ENCODE measurements around the gene CACNA1E.

CACNA1E gene

DNA sequence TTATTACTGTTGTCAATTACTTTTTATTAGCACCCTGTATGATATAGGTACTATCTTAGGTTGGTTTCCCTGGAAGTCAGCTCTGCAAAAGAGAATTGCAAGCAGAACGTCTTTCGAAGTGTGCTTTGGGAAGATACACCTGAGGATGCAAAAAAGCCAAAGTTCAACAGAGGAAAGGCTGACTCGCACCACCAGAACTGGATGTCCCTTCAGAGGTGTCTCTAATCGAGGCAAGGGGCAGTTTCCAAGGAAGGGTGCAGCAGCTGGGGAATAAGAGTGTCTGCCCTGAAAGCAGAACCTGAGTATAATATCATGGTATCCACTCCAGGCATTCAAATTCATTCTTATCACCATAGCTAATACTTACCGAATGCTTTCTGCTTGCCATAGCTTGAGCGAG is 149.6 kb downstream of the CACNA1E start:
- no peak for DNase-seq (ENCODE audit: low read depth in 2 of 2)

DNA sequence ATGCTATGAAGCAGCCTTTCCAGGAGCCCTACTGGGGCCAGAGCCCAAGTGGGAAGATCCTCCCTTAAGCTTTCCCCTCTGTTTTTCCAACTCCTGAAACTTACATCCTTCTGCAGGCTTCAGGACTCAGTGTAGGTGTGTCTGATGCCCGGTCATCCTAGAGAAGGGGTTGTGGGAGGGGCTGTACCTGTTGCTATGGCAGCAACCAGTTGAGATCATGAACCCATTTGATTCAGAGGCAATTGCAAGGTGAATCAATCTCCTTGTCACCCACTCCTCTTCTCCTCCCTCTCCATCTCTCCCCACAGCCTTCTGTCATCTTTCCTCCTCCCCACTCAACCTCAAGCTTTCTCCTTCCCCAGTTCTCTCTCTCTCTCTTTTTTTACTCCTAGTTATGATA is 151.8 kb downstream of the CACNA1E start:
- no peak for DNase-seq (ENCODE audit: low read depth in 2 of 2)

DNA sequence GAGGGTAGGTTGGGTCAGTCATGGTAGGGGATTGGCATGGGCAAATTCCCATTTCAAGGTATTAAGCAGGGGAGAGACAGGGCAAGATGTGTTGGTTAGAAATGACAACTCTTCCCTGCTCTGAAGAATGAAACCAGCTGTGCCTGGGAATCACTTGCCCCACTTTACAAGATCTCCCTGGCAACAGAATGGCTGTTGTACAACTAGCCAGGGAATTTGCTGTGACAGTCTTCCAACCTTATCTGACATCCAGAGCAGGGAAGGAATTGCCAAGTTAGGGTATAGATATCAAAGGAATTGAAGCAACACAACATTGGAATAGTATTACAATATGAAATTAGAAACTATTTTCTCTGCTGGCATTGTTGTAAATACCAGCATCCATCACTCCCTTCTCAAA is 154.7 kb downstream of the CACNA1E start:
- DNase-seq (ENCODE audit: low read depth in 2 of 2) = no peak

DNA sequence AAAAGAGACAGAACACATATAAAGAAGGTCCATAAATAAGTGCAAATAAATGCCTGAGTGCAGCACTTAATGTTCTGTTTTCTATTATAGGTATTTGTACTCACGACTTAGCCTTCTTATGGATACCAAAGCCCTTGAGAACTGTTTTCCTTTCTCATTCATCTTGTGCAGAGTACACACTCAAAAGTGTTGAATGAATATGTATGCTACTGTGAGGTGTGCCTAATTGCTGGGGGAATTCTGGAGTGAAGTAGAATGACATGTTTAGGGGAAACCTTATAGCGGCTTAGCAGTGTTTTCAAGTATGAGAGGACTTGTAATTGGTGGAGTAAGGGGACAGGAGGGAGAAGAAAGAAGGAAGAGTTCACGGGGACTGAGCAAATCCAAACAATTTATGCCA is 157.6 kb downstream of the CACNA1E start:
- DNase-seq (ENCODE audit: low read depth in 2 of 2) = no peak

DNA sequence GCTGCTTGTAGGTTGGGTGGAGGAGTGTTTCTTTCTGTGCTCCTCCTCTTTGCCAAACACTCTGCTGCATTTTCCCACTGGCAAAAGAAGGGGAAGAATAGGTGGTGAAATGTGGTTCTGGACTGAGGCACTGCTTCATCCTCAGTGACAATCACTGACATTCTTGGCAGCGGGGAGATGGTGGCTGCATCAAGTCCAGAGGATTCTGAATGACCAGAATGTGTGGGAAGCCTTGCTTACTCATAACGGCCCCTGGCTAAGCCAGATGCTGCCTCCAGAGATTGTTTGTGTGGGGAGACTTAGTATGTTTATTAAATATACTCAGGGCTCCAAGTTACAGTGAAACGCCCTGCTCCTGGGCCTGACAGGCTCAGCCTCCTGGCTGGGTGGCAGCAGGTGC is 160.3 kb downstream of the CACNA1E start:
- DNase-seq (ENCODE audit: low read depth in 2 of 2) = no peak

DNA sequence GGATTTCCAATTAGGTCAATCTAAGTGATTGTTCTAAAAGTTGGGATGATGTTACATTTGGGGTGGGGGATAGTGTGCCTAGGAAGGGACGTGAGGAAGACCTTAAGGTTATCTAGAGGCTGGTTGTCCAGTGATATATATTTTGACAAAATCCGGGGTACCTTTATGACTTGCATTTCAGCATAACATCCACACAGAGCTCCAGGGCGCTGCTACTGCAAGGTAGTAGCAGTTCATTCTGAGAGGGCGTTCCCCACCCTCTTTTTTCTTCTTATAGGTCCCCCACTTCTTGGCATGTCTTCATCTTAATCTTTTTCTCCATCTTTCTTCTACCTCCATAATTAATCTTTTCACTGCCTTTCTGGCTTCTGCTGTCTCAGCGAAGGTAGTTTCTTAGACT is 161.9 kb downstream of the CACNA1E start:
- no peak for DNase-seq (ENCODE audit: low read depth in 2 of 2)

DNA sequence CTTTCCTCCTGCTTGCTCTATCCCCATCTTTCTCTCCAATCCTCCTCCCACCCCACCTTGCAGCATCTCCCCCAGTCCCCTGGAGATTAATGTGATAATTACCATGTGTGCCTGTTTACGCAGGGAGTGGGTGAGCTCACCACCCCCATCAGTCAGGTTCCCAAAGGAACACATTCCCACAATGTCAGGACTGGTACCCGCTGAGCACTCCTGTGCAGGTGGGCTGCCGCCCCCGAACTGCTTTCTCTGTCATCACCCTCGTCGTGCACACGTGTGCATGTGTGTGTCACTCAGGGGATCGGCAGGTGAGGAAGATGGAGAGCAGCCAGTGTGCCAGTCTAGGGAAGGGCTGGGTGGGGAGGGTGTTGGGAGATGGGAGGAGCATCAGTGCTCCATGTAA is 163.4 kb downstream of the CACNA1E start:
- no peak for DNase-seq (ENCODE audit: low read depth in 2 of 2)

DNA sequence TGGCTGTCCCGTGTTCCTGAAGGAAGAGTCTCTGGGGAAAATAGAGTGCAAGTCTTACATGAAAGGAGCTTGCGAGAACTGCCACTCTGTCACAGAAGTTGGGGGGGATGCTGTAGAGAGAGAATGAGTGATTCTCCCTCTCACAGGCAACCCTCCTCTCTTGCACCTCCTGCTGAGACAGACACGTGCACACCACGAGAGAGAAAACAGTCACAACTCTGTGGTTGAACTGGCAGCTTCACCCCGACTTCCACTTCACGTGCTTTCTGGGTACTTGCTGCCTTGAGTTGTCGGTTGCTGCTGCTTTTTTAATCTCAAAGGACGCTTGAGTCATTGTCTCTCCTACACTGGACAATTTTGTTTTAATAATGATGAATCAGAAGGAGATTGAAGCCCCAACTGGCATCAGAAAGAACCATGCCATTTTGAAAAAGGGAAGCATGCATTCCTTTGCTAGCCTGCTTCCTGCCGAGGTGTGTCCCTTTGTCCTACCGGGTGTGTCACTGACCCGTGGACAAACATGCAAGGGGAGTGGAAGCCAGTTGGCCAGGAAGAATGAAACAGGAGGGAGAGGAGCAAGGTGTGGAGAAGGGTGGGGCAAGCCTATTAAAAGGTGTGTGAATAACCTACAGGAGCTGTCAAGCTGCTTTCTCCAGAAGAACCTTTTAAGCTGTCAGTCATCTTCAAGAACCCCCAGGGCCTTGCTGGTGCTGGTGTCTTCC is 164.2 kb downstream of the CACNA1E start:
- no peak for DNase-seq (ENCODE audit: low read depth in 2 of 2)

DNA sequence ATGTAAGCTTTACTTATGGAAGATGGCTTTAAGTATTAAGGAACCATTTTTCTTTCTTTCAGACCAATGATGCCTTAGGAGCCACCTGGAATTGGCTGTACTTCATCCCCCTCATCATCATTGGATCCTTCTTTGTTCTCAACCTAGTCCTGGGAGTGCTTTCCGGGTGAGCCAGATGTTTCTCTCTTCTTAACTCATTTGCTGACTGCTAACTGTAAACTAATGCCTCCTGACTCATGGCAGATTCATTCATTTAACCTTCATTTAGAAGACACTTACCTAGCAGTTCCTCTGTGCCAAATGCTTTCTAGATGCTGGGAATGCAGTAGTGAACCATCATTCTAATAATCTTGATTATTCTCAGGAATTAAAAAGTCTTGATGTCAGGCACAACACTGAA is 168.0 kb downstream of the CACNA1E start:
- DNase-seq (ENCODE audit: low read depth in 2 of 2) = no peak

DNA sequence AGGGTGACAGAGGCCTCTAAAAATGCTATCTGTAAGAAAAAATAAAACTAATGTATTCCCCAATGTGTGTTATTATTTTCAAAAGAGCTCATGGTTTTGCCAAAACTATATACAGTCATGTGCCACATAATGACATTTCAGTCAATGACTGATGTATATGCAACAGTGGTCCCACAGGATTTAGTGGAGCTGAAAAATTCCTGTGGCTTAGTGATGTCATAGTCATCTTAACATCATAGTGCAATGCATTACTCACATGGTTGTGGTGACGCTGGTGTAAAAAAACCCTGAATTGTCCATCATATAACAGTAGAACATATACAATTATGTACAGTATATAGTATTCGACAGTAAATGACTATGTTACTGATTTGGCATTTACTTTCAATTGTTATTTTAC is 172.4 kb downstream of the CACNA1E start:
- no peak for DNase-seq (ENCODE audit: low read depth in 2 of 2)

DNA sequence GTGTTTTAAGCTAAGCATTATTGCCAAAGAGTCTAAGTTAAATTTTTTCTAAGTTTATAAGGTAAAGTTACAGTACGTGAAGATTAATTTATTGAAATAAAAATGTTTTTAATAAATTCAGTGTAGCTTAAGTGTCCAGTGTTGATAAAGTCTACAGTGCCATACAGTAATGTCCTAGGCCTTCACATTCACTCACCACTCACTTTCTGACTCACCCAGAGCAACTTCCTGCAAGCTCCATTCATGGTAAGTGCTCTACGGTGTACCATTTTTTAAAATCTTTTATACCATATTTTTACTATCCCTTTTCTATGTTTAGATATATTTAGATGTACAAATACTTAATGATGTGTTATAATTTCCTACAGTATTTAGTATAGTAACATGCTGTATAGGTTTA is 173.2 kb downstream of the CACNA1E start:
- no peak for DNase-seq (ENCODE audit: low read depth in 2 of 2)

DNA sequence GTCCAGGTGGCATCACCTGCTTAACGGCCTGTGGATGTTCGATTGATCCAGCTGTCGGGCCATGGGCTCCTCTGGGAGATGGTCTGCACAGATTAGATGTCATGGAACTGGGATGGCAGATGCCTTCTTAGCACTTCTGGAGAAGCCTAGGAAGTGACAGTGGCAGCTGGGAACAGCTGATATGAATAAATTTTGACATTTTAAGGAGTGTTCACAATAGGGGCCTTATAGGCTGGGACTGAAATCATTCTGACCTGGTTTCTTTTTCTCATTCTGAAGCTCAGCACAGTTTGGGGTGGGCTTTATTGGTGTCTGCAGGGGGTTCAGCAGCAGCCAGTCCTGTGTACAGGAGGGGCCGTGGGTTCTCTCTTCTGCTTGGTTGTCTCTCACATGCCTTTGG is 175.3 kb downstream of the CACNA1E start:
- no peak for DNase-seq (ENCODE audit: low read depth in 2 of 2)

DNA sequence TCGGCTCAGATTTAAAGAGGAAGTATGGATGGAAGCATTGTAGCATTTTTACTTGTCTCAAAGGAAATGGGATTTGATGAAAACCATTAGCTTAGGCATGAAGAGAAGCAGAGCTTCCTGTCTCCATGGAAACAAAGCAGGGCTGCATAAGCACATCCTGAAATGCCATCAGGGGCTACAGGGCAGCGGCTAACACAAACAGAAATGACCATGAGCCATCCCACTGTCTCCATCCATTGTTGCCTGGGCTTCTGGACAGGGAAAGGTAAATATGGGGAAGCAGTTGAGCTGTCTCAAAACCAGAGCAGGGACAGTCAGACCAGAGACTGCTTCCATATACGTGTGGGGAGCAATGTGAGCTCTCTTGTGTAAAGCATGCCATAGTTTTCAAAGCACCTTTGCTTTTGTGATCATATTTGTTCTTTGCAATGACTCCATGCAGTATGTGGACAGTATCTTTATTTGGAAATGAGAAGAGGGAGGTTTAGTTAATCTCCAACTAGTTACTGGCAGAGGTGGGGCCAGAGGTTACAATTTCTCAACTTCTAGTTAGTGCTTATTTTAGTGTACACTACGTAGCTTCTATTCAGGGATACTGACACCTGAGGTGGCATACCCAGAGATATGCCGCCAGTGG is 176.1 kb downstream of the CACNA1E start:
- DNase-seq (ENCODE audit: low read depth in 2 of 2) = no peak

DNA sequence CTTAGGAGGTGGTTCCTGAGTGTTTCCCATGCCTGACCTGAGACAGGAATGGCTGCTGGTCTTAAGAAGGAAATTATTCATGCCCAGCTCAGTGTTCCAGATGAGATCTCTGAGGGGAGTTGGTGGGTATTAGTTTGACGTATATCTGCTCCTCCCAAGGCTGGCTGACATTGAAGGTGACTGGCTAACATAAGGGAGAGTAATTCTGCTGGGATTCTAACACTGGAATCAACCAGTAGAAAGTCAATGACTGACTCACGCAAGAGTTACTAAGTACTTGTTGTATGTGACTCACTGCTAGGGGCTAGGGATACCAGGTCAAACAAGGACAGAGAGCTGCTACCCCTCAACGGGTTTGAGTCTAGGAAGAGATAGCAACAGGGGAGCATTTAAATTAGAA is 177.3 kb downstream of the CACNA1E start:
- DNase-seq (ENCODE audit: low read depth in 2 of 2) = no peak

DNA sequence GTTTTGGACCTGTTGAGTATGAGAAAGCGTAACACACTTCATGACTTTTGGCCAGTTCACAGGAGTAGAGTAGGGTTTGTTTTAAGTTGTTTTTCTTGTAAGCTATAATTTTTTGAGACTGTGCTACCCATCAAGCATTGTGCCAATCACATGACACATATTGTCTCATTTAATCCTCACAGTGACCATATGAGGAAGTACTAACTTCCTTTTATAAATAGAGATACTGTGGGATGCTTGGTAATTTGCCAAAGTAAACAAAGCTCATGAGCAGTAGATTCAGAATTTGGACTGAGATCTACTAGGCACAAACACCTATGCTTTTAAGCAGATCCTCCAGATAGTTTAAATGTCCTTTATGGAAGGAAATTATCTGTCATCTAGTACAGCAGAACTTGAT is 178.3 kb downstream of the CACNA1E start:
- DNase-seq (ENCODE audit: low read depth in 2 of 2) = no peak

DNA sequence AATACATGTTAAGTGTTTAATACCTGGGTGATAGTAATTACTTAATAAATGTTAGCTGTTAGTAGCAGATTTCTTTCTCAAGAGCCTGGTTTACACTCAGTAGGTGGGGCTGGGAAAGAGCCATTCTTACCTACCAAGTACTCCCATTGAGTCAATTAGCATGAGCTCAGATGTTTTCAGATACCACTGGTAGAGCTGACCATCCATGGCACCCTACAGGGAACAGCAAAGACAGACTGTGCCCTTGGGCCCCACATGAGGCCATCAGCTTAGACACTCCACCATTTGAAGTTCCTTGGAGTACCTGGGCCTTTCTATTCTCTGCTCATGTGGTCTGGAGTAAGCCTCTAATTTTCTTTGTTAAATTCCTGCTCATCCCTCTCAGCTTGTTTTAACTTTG is 179.3 kb downstream of the CACNA1E start:
- no peak for DNase-seq (ENCODE audit: low read depth in 2 of 2)

DNA sequence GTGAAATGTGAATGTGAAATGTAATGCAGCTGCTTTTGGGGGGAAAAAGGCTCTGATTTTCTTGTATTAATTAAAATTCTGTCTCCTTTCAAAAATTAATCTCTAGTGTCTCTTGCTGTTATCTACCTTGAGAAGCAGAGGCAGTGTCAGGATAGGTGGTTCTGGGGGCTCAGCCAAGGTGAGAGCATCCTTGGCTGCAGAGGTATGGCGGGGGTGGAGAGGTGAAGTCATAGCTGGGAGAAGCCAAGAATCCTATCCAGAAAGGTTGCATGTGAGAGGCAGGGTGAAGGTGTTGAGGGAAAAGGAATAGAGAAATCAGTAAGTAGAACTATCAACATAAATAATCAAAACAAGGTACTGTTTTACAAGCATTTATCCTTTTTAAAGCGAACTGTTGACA is 181.2 kb downstream of the CACNA1E start:
- no peak for DNase-seq (ENCODE audit: low read depth in 2 of 2)

DNA sequence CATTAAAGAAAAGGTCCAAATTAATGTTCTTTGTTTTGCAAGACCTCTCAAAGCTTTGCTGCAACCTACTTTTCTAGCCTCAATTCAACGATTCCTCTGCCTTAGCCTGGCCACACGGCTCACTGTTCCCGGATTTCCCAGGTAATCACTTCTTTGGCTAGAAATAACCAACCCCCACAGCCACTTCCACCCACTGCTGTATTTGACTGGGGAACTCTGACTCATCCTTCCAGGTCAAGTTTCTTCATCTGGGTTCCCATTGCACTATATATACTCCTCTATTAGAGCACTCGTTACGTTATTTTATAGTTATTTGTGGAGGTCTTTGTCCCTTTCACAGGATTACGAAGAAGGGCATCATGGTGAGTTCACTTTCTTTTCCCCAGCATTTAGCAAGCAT is 185.9 kb downstream of the CACNA1E start:
- DNase-seq (ENCODE audit: low read depth in 2 of 2) = no peak

DNA sequence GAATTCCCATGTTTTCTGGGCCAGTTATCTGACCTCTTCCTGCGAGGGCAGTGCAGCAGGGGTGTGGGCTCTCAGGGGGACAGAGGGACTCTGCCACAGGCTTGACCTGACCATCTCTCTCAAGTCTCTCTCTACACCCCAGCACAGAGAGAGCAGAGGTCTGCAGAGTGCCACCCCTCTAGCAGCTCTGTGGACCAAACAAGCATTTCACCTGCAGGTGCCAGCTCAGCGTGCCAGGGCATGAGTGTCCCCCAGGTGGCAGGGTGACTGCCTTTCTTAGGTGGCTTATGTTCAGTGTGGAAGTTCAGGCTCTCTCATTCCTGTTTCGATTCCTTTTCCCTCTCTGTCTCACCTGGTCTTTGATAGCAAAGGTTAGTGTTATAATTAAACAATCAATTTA is 191.3 kb downstream of the CACNA1E start:
- no peak for DNase-seq (ENCODE audit: low read depth in 2 of 2)

DNA sequence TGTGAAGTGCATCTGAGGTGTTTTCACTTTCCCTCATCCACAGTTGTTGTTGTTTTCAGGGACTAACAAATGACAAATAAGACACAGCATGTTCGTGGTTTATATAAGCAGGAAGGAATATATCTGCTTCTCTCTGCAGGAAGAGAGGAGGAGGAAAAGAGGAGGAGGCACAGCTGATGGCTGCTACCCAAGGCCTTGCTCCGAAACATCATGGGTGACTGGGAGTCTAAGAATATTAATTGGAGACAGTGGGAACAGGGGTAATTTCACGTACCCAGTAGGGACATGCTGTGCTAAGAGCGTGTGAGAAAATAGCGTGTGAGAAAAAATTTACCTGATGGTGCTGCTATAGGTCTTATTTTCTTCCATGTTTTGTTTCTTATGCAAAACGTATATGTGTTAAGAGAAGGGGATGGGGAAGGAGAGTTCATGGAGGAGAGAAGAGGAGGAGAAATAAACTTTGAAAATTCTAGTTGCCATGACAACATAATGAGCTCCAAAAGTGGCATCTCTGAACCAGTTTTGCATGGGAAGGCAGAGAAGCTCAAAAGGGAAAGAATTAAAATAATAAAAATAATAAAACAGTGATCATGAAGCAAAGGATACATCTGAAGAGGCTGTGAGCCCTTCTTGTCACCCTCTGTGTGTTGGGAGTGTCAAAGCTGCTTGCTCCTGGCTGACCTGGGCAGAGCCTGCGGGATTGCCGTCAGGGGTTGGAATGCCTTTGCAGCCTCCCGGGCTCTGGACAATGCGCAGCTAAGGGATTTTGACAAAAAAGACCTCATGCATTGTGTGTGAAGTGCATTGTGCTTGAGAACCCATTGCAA is 192.0 kb downstream of the CACNA1E start:
- DNase-seq (ENCODE audit: low read depth in 2 of 2) = no peak

DNA sequence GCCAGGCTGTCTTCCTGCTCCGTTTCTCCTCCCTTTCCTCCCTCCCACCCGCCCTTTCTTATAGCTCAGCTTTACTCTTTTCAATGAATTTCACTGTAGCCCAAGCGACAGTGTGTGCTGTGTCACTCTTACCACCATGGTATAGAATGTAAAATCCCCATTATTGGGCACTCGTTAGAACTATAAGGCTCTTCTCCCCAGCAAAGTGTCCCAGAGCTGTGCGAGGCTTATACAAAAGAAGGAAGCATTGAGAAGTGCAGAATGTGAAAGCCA is 192.5 kb downstream of the CACNA1E start:
- no peak for DNase-seq (ENCODE audit: low read depth in 2 of 2)

DNA sequence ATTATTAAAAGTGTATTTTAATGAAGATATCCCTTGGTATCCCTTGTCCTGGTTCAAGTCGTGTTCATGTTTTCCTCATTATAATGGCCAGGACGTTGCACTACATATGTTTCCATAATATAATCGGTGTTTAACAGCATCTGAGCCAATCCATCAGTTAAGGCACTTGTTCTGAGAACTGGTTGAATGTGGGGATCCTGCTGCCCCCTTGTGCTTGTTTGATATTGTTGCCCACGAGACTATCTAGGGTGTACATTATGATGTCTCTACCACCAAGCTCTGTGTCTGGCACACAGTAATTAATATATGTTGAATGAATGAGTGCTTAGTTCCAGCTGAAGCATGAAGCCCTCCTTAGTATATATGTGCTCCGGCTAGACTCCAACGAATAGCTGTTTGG is 193.0 kb downstream of the CACNA1E start:
- DNase-seq (ENCODE audit: low read depth in 2 of 2) = no peak

DNA sequence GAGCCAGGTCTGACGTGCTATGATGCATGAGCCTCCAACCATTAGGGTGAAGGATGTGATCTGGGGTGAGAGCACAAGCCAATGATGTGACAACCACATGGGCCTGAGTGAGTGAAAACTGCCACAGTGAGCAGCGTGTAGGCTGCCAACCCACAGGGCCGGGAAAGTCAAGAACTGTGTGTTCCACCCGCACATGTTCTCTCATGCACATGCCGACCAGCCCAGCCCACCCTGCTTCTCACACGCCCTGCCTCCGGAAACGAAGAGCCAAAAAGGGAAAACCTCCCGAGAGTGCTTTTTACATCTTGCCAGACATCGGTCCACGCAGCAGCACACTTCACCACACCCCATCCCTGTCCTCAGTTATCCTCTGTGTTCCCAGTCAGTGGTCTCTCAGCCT is 197.0 kb downstream of the CACNA1E start:
- DNase-seq (ENCODE audit: low read depth in 2 of 2) = no peak

Data from stimulated activated CD4-positive, alpha-beta T cell treated with anti-CD3 and anti-CD28 coated beads, Interleukin-1b, Interleukin-23, amount 100 ng/mL, for 4 hours (primary cell).